Measurements from ENCODE around the gene DGUOK. TPM values are rescaled to one million over a fixed set of nuclear protein-coding genes. Genes with fewer than 3 reads are reported as not detected.

The DGUOK gene
- total RNA-seq, 1 donor = 46.0 TPM

GRCh38 chr2:73987109-73987947, 60.6 kb downstream of the DGUOK start:
- H3K27ac ChIP-seq (ENCODE audit: low read depth, low read length) = no peak overlapping the region
- H3K27me3 ChIP-seq (ENCODE audit: insufficient read depth, low read length) = peaks cover 10% of the 10 kb centered on the region
- peaks cover 5% of the 10 kb centered on the region for H4K20me1 ChIP-seq (ENCODE audit: insufficient read depth, low read length)
- H3K79me2 ChIP-seq (ENCODE audit: insufficient read depth, low read length) = peaks cover 3% of the 10 kb centered on the region
- H3K4me1 ChIP-seq (ENCODE audit: insufficient read depth, low read length) = peaks cover 5% of the 10 kb centered on the region
- no peak overlapping the region for H3K4me2 ChIP-seq (ENCODE audit: insufficient read depth, low read length)
- no peak overlapping the region for H3K4me3 ChIP-seq (ENCODE audit: insufficient read depth, low read length)
- no peak for TF ChIP-seq CTCF (IDR thresholded peaks at IDR 0.05; ENCODE audit: extremely low read depth, low read depth, low read length)
- H3K9me3 ChIP-seq (ENCODE audit: low read depth, low read length) = no peaks in the 10 kb centered on the region
- H3K36me3 ChIP-seq (ENCODE audit: insufficient read depth, low read length) = no peaks in the 10 kb centered on the region
- H2AFZ ChIP-seq (ENCODE audit: low read length) = no peak overlapping the region
- DNase-seq (ENCODE audit: insufficient read length, low spot score, missing footprints) = no peak

- Histone ChIP-seq H3K9me3 (ENCODE audit: low read depth, low read length) (no peaks in the 10 kb centered on the region), H3K4me2 (ENCODE audit: insufficient read depth, low read length) (no peak overlapping the region), H3K27me3 (ENCODE audit: insufficient read depth, low read length) (peaks cover 9% of the 10 kb centered on the region), H3K79me2 (ENCODE audit: insufficient read depth, low read length) (peaks cover 3% of the 10 kb centered on the region), H3K27ac (ENCODE audit: low read depth, low read length) (no peak overlapping the region), H3K4me1 (ENCODE audit: insufficient read depth, low read length) (peaks cover 6% of the 10 kb centered on the region), H2AFZ (ENCODE audit: low read length) (no peak overlapping the region), H3K36me3 (ENCODE audit: insufficient read depth, low read length) (no peaks in the 10 kb centered on the region), H3K4me3 (ENCODE audit: insufficient read depth, low read length) (no peak overlapping the region), H4K20me1 (ENCODE audit: insufficient read depth, low read length) (peaks cover 9% of the 10 kb centered on the region)
- no peak for DNase-seq (ENCODE audit: insufficient read length, low spot score, missing footprints)
- no peak for TF ChIP-seq CTCF (IDR thresholded peaks at IDR 0.05; ENCODE audit: extremely low read depth, low read depth, low read length)
Measured at GRCh38 chr2:73987948-73988700, 61.4 kb downstream of the DGUOK start.

- Histone ChIP-seq H3K4me1 (ENCODE audit: insufficient read depth, low read length) (peaks cover 13% of the 10 kb centered on the region), H3K27ac (ENCODE audit: low read depth, low read length) (no peak overlapping the region), H3K79me2 (ENCODE audit: insufficient read depth, low read length) (peaks cover 3% of the 10 kb centered on the region), H3K4me2 (ENCODE audit: insufficient read depth, low read length) (no peak overlapping the region), H2AFZ (ENCODE audit: low read length) (no peak overlapping the region), H3K9me3 (ENCODE audit: low read depth, low read length) (no peaks in the 10 kb centered on the region), H3K27me3 (ENCODE audit: insufficient read depth, low read length) (no peaks in the 10 kb centered on the region), H3K4me3 (ENCODE audit: insufficient read depth, low read length) (no peak overlapping the region), H3K36me3 (ENCODE audit: insufficient read depth, low read length) (no peaks in the 10 kb centered on the region), H4K20me1 (ENCODE audit: insufficient read depth, low read length) (peaks cover 9% of the 10 kb centered on the region)
- no peak for TF ChIP-seq CTCF (IDR thresholded peaks at IDR 0.05; ENCODE audit: extremely low read depth, low read depth, low read length)
- DNase-seq (ENCODE audit: insufficient read length, low spot score, missing footprints) = no peak
Measured at GRCh38 chr2:73989972-73990371, 63.3 kb downstream of the DGUOK start.

- H3K9me3 ChIP-seq (ENCODE audit: low read depth, low read length) = no peaks in the 10 kb centered on the region
- no peak overlapping the region for H3K4me3 ChIP-seq (ENCODE audit: insufficient read depth, low read length)
- no peaks in the 10 kb centered on the region for H3K36me3 ChIP-seq (ENCODE audit: insufficient read depth, low read length)
- no peaks in the 10 kb centered on the region for H3K27me3 ChIP-seq (ENCODE audit: insufficient read depth, low read length)
- peaks cover 12% of the 10 kb centered on the region for H3K4me1 ChIP-seq (ENCODE audit: insufficient read depth, low read length)
- peaks cover 3% of the 10 kb centered on the region for H3K79me2 ChIP-seq (ENCODE audit: insufficient read depth, low read length)
- no peak overlapping the region for H3K27ac ChIP-seq (ENCODE audit: low read depth, low read length)
- TF ChIP-seq CTCF (IDR thresholded peaks at IDR 0.05; ENCODE audit: extremely low read depth, low read depth, low read length) = no peak
- H2AFZ ChIP-seq (ENCODE audit: low read length) = no peak overlapping the region
- no peak overlapping the region for H3K4me2 ChIP-seq (ENCODE audit: insufficient read depth, low read length)
- DNase-seq (ENCODE audit: insufficient read length, low spot score, missing footprints) = no peak
- H4K20me1 ChIP-seq (ENCODE audit: insufficient read depth, low read length) = peaks cover 9% of the 10 kb centered on the region
Measured at GRCh38 chr2:73990531-73990930, 63.9 kb downstream of the DGUOK start.
